HG03139 (cell line): Measurements from ENCODE around the gene SAG.
"Not testable (repeated sequence)": the region's sequence is repeated elsewhere in the genome, so short reads cannot be mapped to it uniquely, and the experiment has no call there.

Source experiments
- ATAC-seq: cut with Tn5 transposase; IDR thresholded peaks from one replicate; pipeline ENCODE4 v1.9.1; 2021; ENCODE audit not compliant: unreplicated experiment

Gene SAG

DNA sequence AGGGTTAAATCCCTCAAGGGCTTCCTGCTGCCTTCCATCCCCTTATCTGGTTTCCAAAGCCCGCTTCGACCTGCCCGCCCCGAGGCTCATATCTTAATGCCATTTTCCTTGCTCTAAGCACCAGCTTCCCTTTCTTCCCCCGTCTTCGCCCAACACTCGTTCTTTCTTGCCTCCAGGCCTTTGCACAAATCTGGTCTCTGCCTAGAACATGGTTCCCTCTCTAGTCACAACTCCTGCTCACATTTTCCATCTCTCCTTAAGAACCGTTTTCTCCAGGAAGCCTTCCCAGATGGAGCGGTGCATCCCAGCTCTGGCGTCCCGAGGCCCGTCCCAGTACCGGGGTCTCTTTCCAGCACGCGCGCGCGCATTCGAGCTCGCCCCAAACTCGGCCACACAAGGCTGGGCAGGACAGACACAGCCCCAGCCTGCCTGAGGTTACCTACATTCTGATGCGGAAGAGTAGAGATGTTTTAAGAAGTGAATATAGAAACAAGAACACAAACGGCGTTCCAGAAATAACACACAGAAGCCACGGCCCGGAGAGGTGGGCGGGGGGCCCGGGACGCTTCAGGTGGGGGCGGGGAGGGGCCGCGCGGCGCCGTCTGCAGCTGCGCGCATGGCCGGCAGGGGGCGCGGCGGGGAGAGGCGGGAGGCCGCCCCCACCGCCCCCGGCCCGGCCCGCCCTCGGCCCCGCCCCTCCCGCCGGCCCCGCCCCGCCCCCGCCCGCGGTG is 46.3 kb downstream of the SAG start, which contains the start of gene DGKD:
Gene DGKD (plus strand): TSS at position 726 of the 731 bp plus-strand sequence. CDS start 25 bp downstream, outside the sequence.
- peak; percentile 39 for ATAC-seq

DNA sequence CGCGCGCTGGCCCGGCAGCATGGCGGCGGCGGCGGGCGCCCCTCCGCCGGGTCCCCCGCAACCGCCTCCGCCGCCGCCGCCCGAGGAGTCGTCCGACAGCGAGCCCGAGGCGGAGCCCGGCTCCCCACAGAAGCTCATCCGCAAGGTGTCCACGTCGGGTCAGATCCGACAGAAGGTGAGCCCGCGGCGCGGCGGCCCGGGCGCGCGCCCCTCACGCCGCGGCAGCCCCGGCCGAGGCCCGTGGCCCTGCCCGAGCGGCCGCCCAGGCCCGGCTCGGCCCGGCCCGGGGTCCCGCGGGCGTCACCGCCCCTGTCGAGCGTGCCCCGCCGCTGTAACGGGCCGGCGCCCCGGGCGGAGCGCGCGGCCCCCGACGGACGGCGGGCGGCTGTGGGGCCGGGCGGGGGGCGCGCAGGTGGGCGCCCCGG is 46.9 kb downstream of the SAG start:
- ATAC-seq: peak; percentile 7

DNA sequence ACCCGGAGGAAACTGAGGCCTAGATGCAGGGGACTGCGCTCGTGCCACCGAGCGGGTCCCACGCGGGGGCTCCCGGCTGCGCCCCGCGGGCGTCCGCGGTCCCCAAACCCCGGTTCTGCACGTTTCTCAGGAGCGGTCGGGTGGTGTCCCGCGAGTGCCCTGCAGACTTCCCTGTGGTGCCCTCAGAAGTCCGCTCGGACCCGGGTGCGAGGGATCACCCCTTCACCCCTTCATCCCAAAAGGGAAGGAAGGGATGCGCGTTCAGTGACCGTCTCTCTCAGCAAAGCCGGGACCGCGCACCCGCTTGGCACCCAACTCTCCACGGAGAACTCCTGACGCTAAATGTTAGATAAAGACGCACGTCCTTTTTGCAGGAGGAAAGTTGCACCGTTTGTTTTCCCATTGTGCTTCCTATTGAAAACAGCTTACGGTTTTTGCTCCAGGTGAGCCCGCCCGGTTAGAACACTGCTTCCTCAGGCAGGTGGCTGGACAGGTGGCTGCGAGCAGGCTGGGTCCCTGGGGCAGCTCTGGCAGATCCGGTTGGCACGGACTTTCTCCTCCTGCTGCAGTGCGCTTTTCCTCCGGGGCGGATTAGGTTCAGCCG is 47.5 kb downstream of the SAG start:
- ATAC-seq: peak; percentile 5

DNA sequence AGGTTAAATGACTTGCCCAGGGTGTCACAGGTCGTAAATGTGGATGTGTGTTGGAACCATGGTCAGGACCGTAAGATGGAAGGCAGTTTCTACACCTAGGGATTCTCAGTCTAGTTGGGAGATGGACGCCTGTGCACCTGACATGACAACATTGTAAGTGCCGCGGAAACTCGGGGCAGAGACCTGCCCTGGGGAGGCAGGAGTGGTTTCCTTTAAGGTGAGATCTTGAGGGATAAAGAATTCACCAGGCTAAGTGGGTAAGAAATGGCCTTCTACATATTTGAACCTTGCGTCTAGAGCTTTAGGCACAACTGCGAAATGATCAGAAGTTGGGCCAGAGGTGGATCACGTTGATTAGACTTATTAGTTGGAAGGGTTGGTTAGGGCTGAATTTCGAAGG is 48.3 kb downstream of the SAG start:
- ATAC-seq: no peak

DNA sequence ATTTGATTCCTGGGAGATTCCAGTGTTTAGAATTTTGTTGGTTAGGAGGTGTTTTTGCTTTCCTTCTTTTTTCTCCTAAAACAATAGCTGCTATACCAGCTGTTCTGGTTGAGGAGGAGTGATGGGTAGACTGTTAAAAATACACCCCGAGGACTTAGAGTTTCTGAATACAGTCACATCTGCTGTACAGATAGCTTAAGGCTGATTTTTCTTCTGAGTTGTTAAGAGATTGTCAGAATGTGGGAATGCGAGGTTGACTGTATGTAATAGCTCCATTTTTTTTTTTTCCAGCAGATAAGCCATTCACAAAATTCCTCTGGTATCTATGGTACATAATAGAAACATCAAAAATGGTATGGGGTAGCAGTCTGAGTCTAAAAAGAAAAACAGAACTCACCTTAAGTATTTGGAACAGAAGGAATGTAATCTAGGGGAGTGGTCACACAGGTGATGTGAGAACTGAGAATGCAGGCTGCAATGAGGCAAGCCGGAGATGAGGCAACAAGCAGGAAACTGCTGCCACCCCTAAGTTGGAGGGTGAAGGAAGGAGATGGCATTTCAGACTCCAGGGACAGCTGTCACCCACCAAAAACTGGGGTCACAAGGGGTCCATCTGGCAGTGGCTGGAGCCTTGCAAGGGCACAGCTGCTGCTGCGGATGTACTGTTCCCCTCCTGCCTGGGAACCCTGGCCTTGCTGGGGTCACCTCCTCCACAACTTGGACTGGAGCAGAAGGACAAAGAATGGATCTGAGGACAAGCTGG is 49.1 kb downstream of the SAG start:
- no peak for ATAC-seq

DNA sequence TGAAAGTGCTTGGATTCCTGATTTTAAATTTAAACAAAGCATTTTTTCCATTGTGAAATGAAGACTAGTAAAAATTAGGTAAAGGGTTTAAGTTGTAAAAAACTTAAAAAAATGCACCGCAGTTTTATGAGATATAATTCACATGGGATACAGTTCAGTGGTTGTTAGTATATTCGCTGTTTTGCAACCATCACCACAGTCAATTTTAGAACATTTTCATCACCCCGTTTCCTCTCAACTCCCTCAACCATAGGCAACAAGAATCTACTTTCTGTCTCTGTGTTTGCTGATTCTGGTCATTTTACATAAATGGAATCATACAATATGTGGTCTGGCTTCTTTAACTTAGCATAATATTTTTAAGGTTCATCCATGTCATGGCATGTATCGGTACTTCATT is 50.7 kb downstream of the SAG start:
- ATAC-seq: no peak

DNA sequence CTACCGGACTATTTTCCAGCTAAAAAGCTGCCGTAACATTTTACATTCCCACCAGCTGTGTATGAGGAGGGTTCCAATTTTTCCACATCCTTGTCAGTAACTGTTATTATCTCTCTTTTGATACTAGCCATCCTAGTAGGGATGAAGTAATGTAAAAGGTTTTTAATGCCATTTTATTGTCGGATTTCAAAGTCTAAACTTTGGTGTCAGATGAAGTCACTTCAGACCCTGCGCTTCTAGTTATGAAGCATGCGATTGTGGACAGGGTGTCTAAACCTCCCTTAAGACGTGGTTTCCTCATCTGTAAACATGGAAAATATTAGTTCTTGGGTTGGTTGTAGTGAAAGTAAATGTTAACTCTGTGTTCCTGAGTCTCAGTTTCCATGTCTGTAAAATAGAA is 51.3 kb downstream of the SAG start:
- no peak for ATAC-seq

DNA sequence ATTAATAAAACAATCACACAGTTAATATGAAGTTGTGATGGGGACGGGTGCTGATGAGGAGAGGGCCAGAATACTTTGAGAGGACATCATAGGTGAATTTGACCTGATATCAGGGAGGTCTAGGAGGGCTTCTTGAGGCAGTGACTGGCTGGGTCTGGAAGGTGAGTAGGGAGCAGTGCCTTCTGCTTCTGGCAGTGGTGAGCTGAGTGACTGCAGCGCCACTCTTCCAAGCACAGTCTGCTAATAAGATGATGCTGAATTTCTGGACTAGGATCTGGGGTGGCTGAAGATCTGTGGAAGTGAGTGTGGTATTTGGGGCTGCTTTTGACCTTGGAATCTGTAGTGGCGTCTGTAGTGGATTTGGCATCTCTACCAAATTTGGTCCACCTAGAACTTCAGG is 52.2 kb downstream of the SAG start:
- ATAC-seq: no peak

DNA sequence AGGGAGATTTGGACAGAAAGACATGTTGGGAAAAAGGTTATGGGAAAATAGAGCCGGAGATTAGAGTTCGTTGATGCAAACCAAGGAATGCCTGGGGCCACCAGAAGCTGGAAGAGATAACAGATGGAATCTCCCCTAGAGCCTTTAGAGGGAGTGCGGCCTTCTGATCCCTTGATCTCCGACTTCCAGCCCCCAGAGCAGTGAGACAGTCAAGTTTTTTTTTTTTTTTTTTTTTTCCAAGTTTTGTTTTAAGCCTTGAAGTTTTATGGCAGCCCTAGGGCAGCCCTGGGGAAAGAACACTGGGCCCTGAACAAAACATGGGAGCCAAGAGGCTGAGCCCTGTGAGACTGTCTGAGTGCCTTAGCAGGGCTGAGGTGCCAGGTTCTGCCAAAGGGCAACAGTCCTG is 53.2 kb downstream of the SAG start:
- ATAC-seq: no peak

DNA sequence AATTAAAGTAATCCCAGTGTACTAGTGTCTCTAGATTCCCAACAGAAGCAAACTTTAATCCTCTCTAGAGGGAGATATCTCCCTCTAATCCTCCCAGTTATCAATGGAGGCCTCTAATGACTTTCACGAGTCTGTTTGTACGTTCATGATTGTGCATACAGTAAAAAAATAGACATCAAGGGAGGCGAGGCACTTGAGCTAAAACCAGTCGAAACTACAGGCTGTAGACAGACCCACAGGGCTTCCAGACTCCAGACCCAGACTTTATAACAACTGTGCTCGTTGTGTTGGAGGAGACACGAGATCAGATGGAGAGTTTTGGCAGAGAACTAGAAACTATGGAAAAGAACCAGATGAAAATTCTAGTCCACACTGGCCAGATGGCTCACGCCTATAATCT is 53.7 kb downstream of the SAG start:
- no peak for ATAC-seq

DNA sequence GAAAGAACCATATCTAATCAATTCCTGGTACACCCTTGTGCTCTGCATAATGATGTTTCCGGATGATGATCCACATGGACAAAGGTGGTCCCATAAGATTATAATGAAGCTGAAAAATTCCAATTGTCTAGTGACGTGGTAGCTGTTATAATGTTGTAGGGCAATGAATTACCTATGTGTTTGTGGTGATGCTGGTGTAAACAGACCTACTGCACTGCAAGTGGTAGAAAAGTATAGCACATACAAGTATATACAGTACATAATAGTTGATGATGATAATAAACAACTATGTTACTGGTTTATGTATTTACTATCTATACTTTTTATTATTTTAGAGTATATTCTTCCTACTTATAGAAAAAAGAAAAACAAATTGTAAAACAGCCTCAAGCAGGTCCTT is 55.1 kb downstream of the SAG start:
- no peak for ATAC-seq

DNA sequence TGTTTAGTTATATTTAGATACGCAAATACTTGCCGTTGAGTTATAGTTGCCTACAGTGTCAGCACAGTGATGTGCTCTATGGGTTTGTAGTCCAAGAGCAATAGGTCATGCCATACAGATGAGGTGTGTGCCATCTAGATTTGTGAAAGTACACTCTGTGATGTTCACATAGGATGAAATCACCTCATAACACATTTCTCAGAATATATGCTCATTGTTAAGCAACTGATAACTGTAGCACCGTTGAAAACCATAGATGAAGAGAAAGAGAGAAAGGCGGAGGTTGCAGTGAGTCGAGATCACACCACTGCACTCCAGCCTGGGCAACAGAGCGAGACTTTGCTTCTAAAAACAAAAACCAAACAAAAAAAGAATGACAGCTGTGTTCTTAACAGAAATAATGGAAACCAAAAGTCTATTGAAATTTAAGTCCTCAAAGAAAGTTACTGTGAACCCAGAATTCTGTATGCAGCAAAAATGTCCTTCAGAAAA is 56.2 kb downstream of the SAG start:
- no peak for ATAC-seq

DNA sequence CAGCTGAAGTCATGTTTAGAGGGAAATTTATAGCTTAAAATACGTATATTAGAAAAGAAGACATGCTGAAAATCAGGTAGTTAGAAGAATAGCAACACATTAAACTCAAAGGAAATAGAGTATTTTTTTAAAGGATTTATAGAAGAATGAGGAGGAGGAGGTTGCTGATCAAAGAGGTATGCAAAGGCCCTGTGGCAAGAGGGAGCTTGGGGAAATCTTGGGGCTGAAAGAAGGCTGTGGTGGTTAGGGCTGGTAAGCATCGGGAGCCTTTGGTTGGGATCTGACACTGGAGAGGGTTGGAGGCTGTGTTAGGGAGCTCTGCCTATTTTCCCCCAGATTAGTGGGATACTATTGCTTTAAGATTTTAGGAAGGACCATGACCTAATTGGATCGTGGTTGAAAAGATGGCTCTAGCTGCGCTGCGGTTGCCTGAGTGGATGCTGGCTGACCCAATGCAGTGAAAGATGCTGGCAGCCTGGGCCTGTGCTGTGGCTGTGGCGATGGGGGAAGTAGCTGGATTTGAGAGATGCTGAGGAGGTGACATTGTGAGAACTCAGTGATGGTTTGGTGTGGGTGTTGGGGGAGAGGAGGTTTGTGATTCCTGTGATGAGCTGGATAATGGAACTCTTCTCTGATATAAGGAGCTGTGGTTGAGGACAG is 58.4 kb downstream of the SAG start:
- ATAC-seq: no peak

DNA sequence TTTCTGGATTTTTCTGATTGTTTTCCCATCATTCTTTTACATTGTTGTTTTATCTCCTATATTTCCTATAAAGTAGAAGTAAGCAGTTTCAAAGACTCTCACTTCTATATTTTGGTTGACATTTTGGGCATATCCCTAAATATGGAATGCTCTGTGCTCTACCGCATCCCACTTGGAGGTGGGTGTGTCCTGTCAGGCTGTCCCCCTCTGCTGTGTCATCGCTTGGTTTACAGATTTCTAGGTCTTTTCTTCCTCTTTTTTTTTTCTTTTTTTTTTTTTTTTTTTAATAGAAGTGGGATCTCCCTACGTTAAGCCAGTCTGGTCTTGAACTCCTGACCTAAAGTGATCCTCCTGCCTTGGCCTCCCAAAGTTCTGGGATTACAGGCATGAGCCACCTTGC is 60.0 kb downstream of the SAG start:
- no peak for ATAC-seq

DNA sequence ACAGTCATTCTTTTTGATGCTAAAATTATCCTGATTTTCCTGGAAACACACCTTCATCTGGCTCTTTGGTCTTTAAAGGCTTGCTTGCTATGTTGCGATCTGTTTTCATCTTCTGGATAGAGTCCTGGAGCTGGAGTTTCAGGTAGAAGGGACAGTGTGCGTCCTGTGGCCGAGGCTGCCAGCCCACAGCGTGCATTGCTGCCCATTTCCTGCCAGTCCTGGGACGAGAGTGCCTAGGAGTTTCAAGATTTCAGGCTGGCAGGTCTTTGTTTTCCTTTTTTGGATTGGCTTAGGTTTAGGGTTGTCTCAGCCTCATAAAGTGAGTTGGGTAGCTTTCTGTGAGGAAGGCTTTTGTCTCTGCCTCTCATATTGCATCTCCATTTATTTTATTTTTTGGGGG is 61.1 kb downstream of the SAG start:
- ATAC-seq: no peak

DNA sequence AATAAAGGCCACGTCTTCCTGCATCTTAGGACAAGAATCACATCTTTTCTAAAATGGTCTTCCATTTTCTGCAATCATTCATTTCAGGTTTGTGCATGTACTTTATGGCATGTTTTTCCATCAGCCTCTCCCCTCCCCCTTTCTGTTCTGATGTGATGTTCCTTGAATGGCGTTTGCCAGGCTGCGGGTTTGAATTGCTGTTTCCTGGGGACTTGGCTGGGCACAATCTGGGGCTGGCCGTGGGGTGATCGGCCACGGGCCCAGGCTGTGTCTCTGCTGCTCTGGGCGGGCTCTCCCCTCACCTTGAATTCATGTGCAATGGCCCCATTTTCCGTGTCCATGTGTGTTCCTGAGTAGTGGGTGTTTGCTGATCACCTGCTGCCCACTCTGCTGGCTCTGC is 61.8 kb downstream of the SAG start:
- ATAC-seq: no peak

DNA sequence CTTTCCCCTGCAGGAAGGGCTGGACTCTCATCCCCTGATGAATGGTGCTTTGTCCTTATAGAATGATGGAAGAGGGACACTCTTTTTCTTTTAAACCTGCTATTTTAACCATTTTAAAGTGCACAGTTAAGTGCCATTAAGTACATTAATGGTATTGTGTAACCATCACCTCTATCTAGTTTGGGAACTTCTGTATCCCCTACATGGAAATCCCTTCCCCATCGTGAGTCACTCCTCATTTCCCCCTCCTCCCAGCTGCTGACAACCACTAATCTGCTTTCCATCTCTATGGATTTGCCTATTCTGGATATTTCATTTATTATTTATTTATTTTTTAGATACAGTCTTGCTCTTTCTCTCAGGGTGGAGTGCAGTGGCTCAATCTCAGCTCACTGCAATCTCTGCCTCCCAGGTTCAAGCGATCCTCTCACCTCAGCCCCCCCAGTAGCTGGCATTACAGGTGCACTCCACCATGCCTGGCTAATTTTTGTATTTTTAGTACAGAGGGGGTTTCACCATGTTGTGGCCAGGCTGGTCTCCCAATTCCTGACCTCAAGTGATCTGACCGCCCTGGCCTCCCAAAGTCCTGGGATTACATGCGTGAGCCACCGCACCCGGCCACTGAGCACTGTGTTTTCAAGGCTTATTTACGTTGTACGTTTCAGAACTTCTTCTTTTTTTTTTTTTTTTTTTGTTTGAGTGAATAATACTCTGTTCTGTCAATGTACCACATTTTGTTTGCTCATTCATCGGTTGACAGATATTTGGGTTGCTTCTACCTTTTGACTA is 62.5 kb downstream of the SAG start:
- no peak for ATAC-seq

DNA sequence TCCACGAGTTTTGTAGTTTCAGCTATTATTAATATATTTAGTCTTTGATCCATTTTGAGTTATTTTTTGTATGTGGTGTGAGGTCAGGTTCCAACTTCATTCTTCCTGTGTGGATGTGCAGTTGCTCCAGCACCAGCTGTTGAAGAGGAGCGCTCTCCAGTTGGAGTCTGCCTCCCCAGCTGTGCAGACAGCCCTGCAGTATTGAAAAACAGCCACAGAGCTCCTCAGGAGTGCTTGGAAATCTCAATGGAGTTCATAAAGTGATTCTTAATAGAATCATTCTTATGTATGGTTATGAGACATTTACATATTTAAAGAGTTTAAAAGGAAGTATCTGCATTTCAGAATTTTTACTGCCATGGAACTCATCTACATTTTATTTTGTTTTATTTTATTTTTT is 64.0 kb downstream of the SAG start:
- no peak for ATAC-seq

DNA sequence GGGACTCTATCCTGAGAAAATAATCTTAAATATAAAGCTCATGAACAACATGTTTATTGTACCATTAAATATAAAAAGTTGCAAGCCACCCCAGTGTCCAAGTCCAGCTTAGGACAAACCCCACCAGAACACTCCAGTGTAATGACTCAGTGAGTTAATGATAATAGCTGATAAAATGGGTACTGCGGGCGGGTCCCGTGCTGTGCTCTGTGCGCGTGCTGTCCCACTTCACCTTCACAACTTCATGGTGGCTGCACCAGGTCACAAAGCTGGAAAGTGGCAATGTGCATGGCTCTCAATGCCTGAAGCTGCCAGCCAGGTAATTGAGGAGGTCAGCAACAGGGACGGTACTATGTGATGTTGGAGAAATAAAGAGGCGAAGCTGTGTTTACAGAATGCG is 65.2 kb downstream of the SAG start:
- no peak for ATAC-seq

DNA sequence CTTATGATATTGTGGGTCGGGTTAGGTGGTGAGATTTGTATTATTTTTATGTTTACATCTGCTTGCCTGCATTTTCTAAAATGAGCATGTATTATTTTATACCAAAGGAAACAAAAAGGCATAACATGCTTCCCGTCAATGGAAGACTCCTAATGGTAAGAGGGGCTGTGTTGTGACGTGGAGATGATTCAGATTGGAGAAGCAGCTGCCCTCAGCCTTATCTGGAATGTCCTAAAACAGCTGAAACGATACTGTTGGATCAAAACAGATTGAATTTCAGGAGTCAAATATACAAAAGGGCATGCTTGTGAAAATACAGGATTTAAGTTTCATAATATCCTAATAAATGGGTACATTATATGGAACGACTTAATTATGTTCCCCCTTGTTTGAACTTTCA is 65.7 kb downstream of the SAG start:
- ATAC-seq: no peak

DNA sequence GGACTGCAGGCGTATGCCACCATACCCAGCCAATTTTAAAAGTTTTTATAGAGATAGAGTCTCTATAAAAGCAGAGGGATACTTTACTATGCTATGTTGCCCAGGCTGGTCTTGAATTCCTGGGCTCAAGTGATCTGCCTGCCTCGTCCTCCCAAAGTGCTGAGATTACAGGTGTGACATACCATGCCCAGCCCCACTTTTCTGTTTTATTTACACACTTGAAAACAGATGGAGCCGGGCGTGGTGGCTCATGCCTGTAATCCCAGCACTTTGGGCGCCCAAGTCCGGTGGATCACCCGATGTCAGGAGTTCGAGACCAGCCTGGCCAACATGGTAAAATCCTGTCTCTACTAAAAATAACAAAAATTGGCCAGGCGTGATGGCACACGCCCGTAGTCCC is 67.2 kb downstream of the SAG start:
- ATAC-seq: not testable (repeated sequence)
